Neural progenitor cell (in vitro differentiated cells): ENCODE data around the gene SNAPC4. TPM values are rescaled to one million over a fixed set of nuclear protein-coding genes. Genes with fewer than 3 reads are reported as not detected.

Experiments
- DNase-seq: peaks from one replicate; pipeline ENCODE4 v3.0.0-alpha.2; 2016; ENCODE audit warnings: low spot score
- H2AFZ ChIP-seq: fragments of 200-600 bp; sonication (generic); replicated peaks from 2 replicates; pipeline ENCODE4 v1.6.1; 2016; ENCODE audit warnings: antibody characterized with exemption
- H3F3A ChIP-seq: fragments of 200-600 bp; sonication (generic); 2 replicates; pipeline ENCODE4 v1.6.1; 2016; ENCODE audit warnings: antibody characterized with exemption, low read depth
- H3K27ac ChIP-seq: fragments of 200-600 bp; sonication (generic); 2 replicates; pipeline ENCODE4 v1.5.1; 2016; ENCODE audit warnings: mild to moderate bottlenecking
- H3K27me3 ChIP-seq: fragments of 200-600 bp; sonication (generic); 2 replicates; pipeline ENCODE4 v1.6.1; 2016; ENCODE audit warnings: mild to moderate bottlenecking, moderate library complexity
- H3K36me3 ChIP-seq: fragments of 200-600 bp; sonication (generic); 2 replicates; pipeline ENCODE4 v1.5.1; 2016
- H3K4me1 ChIP-seq: fragments of 200-600 bp; sonication (generic); 2 replicates; pipeline ENCODE4 v1.6.1; 2016; ENCODE audit warnings: mixed run types
- H3K4me2 ChIP-seq: fragments of 200-600 bp; sonication (generic); 2 replicates; pipeline ENCODE4 v1.6.1; 2016
- H3K4me3 ChIP-seq: fragments of 200-600 bp; sonication (generic); 2 replicates; pipeline ENCODE4 v1.5.1; 2016
- H3K79me2 ChIP-seq: fragments of 200-600 bp; sonication (generic); 2 replicates; pipeline ENCODE4 v1.6.1; 2016; ENCODE audit warnings: low read depth
- H3K9ac ChIP-seq: fragments of 200-600 bp; sonication (generic); 2 replicates; pipeline ENCODE4 v1.6.1; 2016
- H3K9me3 ChIP-seq: fragments of 200-600 bp; sonication (generic); 2 replicates; pipeline ENCODE4 v1.5.1; 2016; ENCODE audit warnings: low read depth
- H4K20me1 ChIP-seq: fragments of 200-600 bp; sonication (generic); 2 replicates; pipeline ENCODE4 v1.6.1; 2016; ENCODE audit warnings: low read depth
- H3K27ac Mint-ChIP-seq: 3 replicates; pipeline ENCODE4 v1.8.0; 2021; ENCODE audit warnings: mixed read lengths
- H3K27me3 Mint-ChIP-seq: 2 replicates; pipeline ENCODE4 v1.8.0; 2022; ENCODE audit warnings: low read depth, mild to moderate bottlenecking, inconsistent platforms, moderate library complexity, mixed read lengths; ENCODE audit not compliant: insufficient read depth
- H3K36me3 Mint-ChIP-seq: 3 replicates; pipeline ENCODE4 v1.8.0; 2021; ENCODE audit warnings: mixed read lengths
- H3K4me1 Mint-ChIP-seq: 3 replicates; pipeline ENCODE4 v1.8.0; 2021; ENCODE audit warnings: mixed read lengths
- H3K4me3 Mint-ChIP-seq: 3 replicates; pipeline ENCODE4 v1.8.0; 2021; ENCODE audit warnings: mild to moderate bottlenecking, moderate library complexity, mixed read lengths
- H3K9me3 Mint-ChIP-seq: 3 replicates; pipeline ENCODE4 v1.8.0; 2020; ENCODE audit warnings: mixed read lengths
- EZH2 ChIP-seq: fragments of 200-600 bp; sonication (generic); IDR thresholded peaks from 2 replicates; pipeline ENCODE4 v1.6.1; 2017; ENCODE audit warnings: antibody characterized with exemption, mild to moderate bottlenecking, moderate library complexity
- EZH2phosphoT487 ChIP-seq: fragments of 200-600 bp; sonication (generic); IDR thresholded peaks from 2 replicates; pipeline ENCODE4 v1.6.1; 2017; ENCODE audit warnings: antibody characterized with exemption
- total RNA-seq: library from RNA; depleted of rRNA; stranded (reverse); fragments of >200 nt; gene quantifications from 2 replicates; pipeline ENCODE4 v1.2.3, GENCODE V29; 2015; ENCODE audit warnings: low replicate concordance
- TF ChIP-seq, protein P1 (sequence below): fragments of 200-600 bp; sonication (generic); IDR thresholded peaks from 2 replicates; pipeline ENCODE4 v1.5.1; 2017; ENCODE audit warnings: antibody characterized with exemption, mild to moderate bottlenecking

SNAPC4 gene
- total RNA-seq, 1 donor from 2014 or later = 6.8 TPM

- H3K27me3 ChIP-seq = no peaks in the 10 kb centered on the region
- TF ChIP-seq EZH2 (no peak), EZH2phosphoT487 (no peak)
- TF ChIP-seq, protein P1, sequence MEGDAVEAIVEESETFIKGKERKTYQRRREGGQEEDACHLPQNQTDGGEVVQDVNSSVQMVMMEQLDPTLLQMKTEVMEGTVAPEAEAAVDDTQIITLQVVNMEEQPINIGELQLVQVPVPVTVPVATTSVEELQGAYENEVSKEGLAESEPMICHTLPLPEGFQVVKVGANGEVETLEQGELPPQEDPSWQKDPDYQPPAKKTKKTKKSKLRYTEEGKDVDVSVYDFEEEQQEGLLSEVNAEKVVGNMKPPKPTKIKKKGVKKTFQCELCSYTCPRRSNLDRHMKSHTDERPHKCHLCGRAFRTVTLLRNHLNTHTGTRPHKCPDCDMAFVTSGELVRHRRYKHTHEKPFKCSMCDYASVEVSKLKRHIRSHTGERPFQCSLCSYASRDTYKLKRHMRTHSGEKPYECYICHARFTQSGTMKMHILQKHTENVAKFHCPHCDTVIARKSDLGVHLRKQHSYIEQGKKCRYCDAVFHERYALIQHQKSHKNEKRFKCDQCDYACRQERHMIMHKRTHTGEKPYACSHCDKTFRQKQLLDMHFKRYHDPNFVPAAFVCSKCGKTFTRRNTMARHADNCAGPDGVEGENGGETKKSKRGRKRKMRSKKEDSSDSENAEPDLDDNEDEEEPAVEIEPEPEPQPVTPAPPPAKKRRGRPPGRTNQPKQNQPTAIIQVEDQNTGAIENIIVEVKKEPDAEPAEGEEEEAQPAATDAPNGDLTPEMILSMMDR = no peak
- Mint-ChIP-seq H3K4me1 (peaks cover 4% of the 10 kb centered on the region), H3K27ac (no peak overlapping the region), H3K9me3 (no peaks in the 10 kb centered on the region), H3K27me3 (peaks cover 6% of the 10 kb centered on the region), H3K4me3 (peak overlapping the region; percentile 86), H3K36me3 (no peaks in the 10 kb centered on the region)
- no peaks in the 10 kb centered on the region for H3F3A ChIP-seq
- no peak overlapping the region for H3K4me2 ChIP-seq
- H3K9me3 ChIP-seq = no peaks in the 10 kb centered on the region
- H3K79me2 ChIP-seq = no peaks in the 10 kb centered on the region
- H3K4me1 ChIP-seq = no peaks in the 10 kb centered on the region
- no peak overlapping the region for H3K9ac ChIP-seq
- no peak overlapping the region for H2AFZ ChIP-seq
- H4K20me1 ChIP-seq = peaks cover 10% of the 10 kb centered on the region
- H3K36me3 ChIP-seq = no peaks in the 10 kb centered on the region
- no peak overlapping the region for H3K4me3 ChIP-seq
- no peak overlapping the region for H3K27ac ChIP-seq
- DNase-seq = no peak
Measured at GRCh38 chr9:136362450-136362784, 37.6 kb downstream of the SNAPC4 start.

GRCh38 chr9:136361754-136362449 is 38.1 kb downstream of the SNAPC4 start:
- Histone ChIP-seq H2AFZ (no peak overlapping the region), H3K36me3 (no peaks in the 10 kb centered on the region), H3K9me3 (no peaks in the 10 kb centered on the region), H3K79me2 (no peaks in the 10 kb centered on the region), H3K4me2 (no peak overlapping the region), H3K27ac (no peak overlapping the region), H3K9ac (no peak overlapping the region), H3K27me3 (no peaks in the 10 kb centered on the region), H3K4me3 (no peak overlapping the region), H4K20me1 (peaks cover 10% of the 10 kb centered on the region), H3F3A (no peaks in the 10 kb centered on the region), H3K4me1 (no peaks in the 10 kb centered on the region)
- TF ChIP-seq EZH2phosphoT487 (no peak), EZH2 (no peak)
- TF ChIP-seq, protein P1 = no peak
- Mint-ChIP-seq H3K4me1 (peaks cover 4% of the 10 kb centered on the region), H3K27ac (no peak overlapping the region), H3K4me3 (peak overlapping the region; percentile 86), H3K27me3 (peaks cover 9% of the 10 kb centered on the region), H3K36me3 (no peaks in the 10 kb centered on the region), H3K9me3 (no peaks in the 10 kb centered on the region)
- DNase-seq = no peak

GRCh38 chr9:136361047-136361753 is 38.8 kb downstream of the SNAPC4 start:
- H3K4me2 ChIP-seq = no peak overlapping the region
- no peaks in the 10 kb centered on the region for H3K4me1 ChIP-seq
- no peaks in the 10 kb centered on the region for H3F3A ChIP-seq
- no peak overlapping the region for H3K9ac ChIP-seq
- H3K9me3 Mint-ChIP-seq = no peaks in the 10 kb centered on the region
- H4K20me1 ChIP-seq = peaks cover 10% of the 10 kb centered on the region
- H3K36me3 Mint-ChIP-seq = no peaks in the 10 kb centered on the region
- no peak overlapping the region for H3K27ac Mint-ChIP-seq
- peaks cover 4% of the 10 kb centered on the region for H3K4me1 Mint-ChIP-seq
- no peaks in the 10 kb centered on the region for H3K36me3 ChIP-seq
- H3K27ac ChIP-seq = no peak overlapping the region
- TF ChIP-seq, protein P1 = no peak
- no peak for TF ChIP-seq EZH2
- TF ChIP-seq EZH2phosphoT487 = no peak
- no peaks in the 10 kb centered on the region for H3K27me3 ChIP-seq
- no peaks in the 10 kb centered on the region for H3K79me2 ChIP-seq
- no peak overlapping the region for H3K4me3 ChIP-seq
- no peak overlapping the region for H3K4me3 Mint-ChIP-seq
- peaks cover 9% of the 10 kb centered on the region for H3K27me3 Mint-ChIP-seq
- no peak for DNase-seq
- no peaks in the 10 kb centered on the region for H3K9me3 ChIP-seq
- H2AFZ ChIP-seq = no peak overlapping the region
